ENCODE data around the gene HNRNPA3.
"Not testable (repeated sequence)": the region's sequence is repeated elsewhere in the genome, so short reads cannot be mapped to it uniquely, and the experiment has no call there.

Gene HNRNPA3

DNA sequence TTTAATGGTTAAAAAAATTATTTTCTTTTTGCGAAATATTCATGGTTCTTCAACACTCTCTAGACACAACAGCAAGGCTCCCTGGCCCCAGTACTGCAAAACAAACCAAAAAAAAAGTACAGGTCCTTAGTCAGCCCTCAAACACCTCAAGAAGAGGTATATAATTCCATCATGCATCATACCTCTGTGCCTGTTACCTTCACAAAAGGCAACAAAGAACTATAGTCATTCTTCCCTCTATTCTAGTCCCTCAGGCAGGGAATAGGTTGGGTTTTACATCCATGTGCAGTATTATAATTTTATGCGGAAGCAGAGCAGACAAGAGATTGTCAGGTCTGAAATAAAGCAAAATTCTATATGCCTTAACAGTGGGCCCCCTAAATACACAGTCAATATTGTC, 43.4 kb downstream of the HNRNPA3 start:
- no peak for DNase-seq (ENCODE audit: low read depth)

DNA sequence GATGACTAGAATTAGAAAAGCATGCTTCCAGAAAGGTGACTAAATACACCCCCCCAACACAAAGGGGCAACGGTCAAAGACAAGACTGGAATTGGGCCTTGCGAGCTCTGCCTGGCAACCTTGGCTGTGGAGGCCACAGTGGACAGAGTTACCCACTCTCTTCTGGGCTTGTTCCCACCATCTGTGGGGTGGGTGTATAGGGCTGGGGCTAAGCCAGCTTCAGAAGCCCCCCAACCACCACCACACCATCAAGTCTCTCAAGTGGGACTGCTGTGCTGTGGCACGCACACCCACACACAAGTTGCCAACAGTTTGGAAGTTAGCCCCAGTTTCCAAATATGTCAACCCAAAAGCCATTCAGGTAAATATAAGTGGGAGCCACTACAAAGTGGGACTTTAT, 44.1 kb downstream of the HNRNPA3 start:
- no peak for DNase-seq (ENCODE audit: low read depth)

DNA sequence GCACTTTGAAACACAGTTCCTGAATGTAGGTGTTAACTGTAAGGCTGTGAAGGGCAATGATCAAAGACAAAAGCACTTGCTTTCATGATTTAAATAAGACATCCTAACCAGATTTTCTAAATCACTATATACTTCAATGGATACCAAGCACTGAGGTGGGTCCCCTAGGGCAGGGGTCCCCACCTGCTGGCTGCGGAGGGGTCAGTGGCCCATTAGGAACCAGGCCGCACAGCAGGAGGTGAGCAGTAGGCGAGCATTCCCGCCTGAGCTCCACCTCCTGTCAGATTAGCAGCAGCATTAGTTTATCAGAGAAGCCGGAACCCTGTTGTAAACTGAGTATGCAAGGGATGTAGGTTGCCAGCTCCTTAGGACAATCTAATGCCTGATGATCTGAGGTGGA, 44.9 kb downstream of the HNRNPA3 start:
- DNase-seq (ENCODE audit: low read depth), result no peak

DNA sequence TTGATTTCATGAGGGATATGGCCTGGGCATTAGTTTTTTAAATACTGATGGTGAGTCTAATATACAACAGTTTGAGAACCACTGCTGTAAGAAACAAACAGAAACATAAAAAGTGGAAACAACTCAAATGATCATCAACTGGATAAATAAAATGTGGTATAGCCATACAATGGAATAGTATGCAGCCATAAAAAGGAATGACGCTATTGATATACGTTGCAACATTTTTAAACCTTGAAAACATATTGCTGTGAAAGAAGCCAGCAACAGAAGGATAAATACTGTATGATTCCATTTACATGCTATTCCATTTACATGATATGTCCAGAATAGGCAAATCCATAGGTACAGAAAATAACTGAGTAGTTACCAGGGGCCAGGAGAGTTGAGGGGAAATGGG, 45.5 kb downstream of the HNRNPA3 start:
- no peak for DNase-seq (ENCODE audit: low read depth)

DNA sequence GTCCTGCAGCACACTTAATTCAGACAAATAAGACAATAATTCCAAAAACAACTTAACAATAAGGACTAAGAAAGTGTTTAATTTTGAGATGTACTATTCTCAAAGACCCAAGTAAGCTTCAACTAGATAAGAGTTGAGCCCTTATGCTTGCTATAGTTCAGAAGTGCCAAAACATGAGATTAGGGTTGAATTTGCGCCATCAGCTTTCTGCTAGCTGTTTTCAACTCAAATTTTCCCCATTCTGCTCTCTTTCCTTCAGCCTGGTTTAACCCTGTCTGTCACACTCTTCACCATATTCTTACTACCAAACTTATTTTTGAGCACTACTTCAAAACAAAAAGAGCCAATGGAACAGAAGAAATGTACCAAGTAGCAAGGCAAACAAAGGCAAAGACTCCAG, 47.8 kb downstream of the HNRNPA3 start:
- DNase-seq (ENCODE audit: low read depth), result no peak

DNA sequence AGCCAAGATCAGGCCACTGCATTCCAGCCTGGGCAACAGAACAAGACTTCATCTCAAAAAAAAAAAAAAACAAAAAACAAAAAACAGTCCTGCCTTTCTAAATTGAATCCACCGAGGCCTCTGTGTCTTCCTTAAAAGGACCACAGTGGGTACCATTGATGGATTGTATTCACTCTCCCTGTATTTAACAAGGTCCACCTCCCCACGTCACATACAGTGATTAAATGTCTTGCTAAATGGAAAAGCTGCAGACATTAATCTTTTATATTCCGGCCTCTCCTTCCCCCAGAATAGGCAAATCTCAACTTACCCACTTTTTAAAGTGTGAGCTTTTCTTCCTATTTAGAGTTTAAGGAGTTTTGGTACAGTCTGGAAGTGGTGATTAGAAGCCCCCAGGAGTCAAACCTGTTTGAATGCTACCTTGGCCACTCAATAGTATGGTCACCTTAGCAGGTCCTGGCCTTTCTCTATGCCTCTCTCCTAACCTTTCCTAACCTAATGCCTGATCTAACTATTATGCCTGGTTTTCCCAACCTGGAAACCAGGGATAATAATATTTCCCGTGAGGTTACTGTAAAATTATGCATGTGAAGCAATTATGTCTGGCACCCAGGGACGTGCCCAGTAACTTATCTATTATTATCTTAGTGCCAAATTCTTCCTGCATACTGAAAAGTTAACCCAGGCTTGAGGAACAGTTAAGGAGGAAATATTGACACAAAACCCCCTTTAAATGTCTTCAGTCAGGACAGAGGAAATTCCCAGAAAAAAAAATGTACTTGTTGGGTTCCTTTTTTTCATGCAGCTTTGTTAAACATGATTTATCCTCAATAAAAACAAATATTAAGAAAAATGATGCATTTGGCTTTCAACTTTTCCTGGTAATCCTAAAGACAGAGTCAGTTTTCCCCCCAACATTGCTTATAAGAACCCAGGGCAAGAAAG, 48.8 kb downstream of the HNRNPA3 start:
- no peak for DNase-seq (ENCODE audit: low read depth)

DNA sequence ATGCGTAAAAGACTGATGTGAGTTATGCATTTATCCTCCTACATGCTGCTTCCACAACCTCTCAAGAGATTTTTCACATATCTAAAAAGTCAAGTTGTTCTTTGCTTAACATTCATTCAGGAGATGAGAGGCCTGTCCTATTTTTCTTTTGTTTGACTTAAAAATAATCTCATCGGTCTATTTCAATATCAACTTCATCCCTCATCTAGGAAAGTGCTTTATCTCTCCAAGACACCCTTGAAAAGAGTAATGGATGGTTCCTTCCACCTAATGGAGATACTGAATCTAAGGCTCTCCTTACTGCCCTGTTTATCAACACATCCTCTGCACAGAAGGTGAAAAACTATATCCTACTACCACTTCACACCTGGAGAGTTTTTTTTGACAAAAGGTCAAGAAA, 49.5 kb downstream of the HNRNPA3 start:
- DNase-seq (ENCODE audit: low read depth), result no peak

DNA sequence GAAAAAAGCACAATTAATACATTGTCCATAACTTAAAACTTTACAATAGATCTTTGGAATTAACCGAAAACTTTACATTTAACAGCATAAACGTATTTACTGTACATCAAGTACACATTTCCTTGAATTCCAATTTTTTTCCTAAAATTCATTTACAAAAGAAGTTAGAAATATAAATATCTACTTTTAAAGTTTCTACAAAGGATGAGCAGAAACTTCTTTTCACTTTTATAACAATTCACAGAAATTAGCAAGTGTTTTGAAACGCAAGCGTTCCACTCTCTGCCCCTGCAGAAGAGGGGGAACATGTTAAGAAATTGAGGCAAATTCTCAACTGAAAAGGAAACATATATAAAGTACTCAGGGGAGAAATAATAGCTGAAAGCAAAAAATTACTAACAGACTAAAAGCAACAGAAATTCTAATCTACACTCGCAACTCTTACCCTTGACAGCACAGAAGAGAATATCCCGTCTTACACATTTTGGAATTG, 50.4 kb downstream of the HNRNPA3 start:
- DNase-seq (ENCODE audit: low read depth), result no peak

DNA sequence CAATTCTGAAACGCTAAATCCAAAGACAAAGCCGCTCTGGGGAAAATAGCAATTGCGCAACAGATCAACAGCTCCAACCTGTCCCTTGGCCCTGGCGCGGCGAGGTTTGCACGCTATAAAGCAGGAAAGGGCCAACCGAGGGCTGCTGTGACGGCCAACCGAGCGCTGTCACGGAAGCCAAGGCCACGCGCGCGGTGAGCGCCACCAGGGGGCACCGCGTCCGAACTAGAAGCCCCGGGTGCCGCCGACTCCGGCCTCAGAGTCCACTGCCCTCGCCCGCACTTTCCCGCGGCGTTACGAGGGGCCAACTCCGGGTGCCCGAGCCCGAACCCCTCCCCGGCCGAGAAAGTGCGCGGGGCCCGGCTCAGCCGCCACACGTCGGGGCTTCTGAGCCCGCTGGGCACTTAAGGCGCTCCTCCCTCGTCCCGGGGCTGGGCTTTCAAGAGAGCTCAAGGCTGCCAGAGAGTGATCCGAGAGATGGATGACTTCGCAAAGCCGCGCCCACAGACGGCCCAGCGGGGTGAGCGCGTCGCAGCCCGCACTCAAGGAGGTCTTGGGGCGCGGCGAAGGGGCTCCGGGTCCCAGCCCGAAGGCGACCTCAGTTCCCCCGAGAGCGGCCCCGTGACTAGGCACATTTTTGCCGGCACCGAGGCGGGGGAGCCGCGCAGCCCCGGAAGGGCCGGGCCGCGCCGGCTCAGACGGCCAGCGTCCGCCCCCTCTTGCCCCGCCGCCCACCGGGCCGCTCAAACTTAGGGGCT, 51.0 kb downstream of the HNRNPA3 start:
- peak; percentile 99 for DNase-seq (ENCODE audit: low read depth)

DNA sequence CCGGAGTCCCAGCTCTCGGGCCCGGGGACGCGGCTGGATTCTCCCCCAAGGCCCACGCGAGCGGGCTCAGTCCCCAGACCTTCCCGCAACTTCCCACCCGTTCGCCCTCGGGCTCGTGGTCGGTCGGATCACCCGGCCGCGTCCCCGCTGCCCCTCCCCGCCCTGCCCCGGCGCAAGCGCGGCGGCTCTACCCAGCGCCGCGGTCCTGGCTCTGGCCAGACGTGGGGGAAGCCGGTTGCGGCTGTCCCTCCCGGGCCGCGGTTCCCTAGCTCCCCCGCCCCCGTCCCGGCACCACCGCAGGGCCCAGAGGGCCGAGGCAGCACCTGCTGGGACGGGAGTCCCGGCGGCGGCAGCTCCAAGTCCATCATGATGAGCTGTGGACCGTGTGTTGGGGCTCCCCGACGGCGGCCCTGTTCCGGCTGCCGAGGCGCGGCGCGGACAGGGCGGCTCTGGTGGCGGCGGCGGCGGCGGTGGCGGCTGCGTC, 51.7 kb downstream of the HNRNPA3 start:
- peak; percentile 56 for DNase-seq (ENCODE audit: low read depth)

DNA sequence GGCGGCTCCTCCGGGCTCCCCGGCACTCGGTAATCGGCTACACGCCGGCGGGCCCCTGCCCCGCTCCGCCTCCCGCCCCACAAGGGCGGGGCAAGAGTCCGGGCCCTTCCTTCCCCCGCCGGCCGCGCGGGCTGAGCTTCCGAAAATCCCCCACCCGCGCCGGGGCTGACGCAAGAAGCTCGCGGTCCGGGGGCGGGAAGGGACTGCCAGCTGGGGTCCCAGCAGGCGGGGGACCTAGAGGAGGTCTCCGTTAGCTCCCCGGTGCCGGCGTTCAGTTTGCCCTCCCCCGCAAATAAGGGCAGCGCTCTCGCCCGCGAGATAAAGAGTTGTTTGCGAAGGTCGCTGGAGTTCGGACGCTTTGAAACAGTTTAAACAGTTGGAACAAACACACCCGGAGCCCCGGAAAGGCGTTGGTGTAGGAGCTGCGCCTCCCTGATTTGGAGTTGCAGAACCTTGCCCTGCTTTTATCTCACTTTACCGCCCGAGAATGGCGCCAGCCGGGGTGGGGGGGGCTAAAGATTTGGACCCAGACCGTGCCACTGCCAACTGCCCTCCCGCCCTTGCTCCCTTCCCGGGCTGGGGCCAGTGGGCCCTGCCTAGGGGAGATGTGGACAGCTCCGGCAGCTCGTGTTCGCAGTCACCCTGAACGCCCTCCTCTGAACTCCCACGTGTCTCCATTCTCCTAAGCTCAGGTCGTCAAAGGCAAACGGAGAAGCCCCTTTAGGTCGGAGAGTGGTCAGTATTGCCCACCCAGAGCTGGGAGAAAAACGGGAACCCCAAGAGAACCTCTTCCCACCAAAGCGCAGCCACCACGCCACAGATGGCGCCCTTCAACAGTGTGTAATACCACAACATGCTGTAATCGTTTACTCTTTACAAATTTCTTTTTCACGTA, 52.3 kb downstream of the HNRNPA3 start, which contains the start of gene NFE2L2:
NFE2L2 (minus strand) TSS at position 35 of the 895 bp plus-strand sequence. CDS start 151 bp downstream, outside the sequence.
- DNase-seq (ENCODE audit: low read depth), result peak; percentile 91

DNA sequence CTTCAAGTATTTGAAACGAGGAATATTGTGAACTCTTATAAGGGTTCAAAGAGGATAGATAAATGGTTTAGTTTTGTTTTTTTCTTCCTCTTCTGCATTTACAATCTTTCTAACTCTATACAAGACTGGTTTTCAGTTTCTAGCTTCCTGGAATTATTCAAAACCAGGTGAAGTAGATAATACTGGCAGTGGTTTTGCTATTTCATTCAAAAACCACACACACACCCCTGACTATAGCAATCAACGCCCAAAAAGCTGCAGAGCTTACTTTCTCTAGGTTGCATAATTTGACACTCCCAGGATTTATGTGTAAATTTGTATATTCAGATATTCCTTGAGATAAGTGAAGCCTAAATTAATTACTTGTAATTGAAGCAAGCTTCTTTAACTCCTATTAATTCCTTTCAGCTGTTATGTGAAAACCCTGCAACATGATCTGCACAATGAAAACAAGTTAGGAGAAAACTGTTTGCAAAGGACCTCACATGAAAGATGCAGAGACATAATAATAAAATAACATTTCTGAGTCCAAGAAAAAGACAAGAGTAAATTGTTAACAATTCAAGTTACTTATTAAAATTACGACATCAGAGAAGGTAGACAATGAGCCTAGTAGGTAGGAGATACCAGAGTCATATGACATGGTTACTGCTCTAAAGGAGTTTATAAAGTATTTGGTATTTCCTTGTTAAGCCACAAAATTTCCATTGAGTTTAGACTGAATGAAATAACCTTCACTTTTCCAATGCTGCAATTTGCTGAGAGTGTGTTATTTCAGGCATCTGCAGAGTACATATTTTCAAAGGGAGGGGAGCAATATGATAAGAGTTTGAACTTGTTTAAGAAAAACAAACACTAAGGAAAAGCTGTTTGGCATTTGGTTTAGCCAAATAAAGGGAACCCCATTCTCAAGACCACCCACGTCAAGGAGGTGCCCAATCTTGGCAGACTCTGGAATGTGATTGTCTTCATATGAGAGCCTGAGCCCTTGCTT, 53.5 kb downstream of the HNRNPA3 start:
- DNase-seq (ENCODE audit: low read depth), result no peak

DNA sequence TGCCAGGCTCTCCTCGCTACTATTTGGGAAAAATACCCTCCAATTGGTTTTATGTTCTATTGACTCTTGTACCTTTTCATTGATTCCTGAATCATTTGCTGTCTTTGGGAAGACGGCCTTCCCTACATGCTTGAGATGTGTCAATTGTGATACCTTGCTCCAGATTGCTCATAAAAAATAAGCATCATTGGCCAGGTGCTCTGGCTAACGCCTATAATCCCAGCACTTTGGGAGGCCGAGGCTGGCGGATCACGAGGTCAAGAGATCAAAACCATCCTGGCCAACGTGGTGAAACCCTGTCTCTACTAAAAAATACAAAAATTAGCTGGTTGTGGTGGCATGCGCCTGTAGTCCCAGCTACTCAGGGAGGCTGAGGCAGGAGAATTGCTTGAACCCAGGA, 54.4 kb downstream of the HNRNPA3 start:
- not testable (repeated sequence) for DNase-seq (ENCODE audit: low read depth)

DNA sequence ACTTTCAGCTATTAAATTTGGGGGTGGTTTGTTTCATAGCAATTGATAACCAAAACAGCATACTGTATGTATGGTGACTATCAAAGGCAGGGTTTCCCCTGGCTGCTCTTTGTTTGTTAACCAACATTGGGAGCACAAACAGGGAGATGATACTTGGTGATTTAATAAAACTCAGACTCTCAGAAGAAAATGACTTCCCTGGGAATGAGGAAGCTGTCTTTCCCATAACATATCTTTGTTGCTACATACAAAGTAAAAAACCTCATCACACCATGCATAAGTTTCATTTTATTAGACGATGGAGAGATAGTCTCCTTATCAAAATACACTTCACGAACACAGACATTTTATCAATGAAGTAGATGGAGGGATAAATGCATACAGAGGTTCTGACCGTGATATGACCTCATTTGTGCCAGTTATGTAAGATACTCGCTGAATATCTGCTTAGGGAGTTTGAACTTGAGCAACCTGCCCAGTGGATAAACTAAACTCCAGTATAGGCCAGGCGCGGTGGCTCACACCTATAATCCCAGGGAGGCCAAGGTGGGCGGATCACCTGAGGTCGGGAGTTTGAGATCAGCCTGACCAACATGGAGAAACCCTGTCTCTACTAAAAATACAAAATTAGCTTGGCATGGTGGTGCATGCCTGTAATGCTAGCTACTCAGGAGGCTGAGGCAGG, 55.7 kb downstream of the HNRNPA3 start:
- DNase-seq (ENCODE audit: low read depth), result no peak

DNA sequence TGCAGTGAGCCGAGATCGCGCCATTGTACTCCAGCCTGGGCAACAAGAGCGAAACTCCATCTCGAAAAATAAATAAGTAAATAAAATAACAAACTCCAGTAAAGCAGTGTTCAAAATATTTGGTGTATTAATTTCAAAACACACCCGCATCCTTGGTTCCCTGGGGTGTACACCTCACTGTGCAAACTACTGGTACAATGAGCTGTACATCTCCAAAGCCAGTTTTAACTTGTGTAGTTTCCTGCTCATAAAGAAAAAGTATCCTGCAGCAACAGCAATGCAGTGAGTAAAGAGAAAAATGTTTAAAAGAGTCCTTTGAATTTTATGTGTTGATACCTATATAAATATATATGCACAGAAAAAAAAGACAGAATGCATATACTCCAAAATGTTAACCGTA, 56.3 kb downstream of the HNRNPA3 start:
- no peak for DNase-seq (ENCODE audit: low read depth)

DNA sequence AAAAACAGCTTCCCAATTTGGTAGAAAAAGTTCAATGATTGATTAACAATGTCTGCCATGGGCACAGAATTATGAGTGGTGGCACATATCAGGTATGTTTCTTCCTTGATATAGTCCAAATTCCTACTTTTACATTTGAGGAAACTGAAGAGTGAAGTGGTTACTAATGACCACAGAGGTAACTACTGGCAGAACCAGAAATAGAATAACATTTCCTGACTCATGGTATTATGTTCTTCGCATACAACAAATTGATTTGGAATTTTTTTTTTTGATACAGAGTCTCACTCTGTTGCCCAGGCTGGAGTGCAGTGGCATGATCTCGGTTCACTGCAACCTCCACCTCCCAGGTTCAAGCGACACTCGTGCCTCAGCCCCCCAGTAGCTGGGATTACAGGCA, 57.9 kb downstream of the HNRNPA3 start:
- DNase-seq (ENCODE audit: low read depth), result no peak

DNA sequence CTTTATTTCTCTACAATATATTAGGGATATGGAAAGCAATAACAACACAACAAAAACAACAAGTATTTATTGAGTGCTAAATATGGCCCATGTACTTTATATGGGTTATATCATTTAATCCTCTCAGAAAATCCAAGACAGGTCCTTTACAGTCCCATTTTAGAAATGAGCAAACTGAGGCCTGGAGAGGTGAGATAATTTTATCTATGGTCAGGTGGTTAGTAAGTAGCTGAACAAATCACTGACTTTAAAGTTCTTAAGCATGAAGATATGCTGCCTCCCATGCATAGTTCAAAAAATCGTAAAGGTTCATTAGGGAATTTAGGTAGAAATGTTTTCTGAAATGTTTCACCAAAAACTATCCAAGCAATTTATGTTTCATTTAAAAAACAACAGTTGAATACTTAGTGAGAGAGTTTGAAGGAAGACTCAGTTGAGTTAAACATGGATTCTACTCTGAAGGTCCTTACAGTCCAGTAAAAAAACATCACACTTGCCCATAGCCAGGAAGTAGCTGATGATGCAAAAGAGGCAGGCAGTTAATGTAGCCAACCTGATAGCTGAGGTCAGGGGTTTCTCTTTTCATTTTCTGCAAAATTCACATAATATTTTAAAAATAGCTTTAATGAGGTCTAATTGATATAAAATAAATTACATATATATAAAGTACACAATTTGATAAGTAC, 59.5 kb downstream of the HNRNPA3 start:
- DNase-seq (ENCODE audit: low read depth), result no peak

DNA sequence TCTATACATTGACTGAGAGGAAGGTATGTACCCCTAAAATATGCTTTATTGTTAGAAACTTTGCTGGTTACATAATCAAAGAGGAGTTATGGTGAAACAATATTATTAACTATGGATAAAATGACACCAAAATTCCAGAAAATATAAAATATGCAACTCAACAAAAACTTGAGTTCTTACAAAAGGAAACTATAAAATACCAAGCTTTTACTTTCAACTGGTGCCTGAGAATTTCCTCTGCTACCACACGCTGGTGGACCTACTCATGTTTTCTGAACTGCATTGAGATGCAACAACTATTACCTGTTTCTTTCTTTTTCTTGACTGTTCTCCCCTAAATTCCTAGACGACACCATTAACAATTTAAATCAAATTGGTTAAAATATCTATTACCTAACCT, 60.2 kb downstream of the HNRNPA3 start:
- DNase-seq (ENCODE audit: low read depth), result no peak

DNA sequence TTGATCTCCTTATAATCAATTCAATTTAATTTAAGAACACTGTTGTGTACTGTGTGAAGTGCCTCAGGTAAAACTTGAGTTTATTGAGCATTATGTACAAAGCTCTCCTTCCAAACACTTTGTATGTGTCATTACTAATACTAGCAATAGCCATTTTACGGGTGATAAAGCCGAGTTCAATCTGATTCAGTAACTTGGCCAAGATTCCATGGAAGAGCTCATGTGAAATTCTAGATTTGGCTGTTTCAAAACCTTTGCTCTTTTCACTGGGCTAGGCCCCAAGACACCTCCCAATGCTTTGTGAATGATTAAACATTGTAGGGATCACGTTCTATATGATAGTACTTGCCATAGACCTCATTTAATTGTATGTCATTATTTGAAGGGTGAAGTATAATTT, 60.8 kb downstream of the HNRNPA3 start:
- no peak for DNase-seq (ENCODE audit: low read depth)

All from ELR (cell line).